Astrocyte of the cerebellum (primary cell): ENCODE results near the gene C2orf72.

Experiments
- DNase-seq: peaks from one replicate; pipeline ENCODE4 v3.0.0-alpha.2; 2011; ENCODE audit warnings: low read depth
- H3K4me3 ChIP-seq: 2 replicates; pipeline ENCODE4 v1.5.1; 2011; ENCODE audit warnings: mild to moderate bottlenecking, low read depth, low read length, moderate library complexity
- CTCF ChIP-seq: IDR thresholded peaks from 2 replicates; pipeline ENCODE4 v1.5.1; 2012; ENCODE audit warnings: low read length, low read depth, moderate library complexity, mild to moderate bottlenecking; ENCODE audit errors: missing control alignments
- in situ Hi-C: cut with HindIII; loops from 2 replicates; pipeline ENCODE4 v1.10.0; 2017; ENCODE audit warnings: low sequenced_read_pairs

The C2orf72 gene

GRCh38 chr2:231037202-231037730, at the start of gene C2orf72:
Gene C2orf72 (plus strand): TSS chr2:231037523. CDS start chr2:231037566, 43 bp downstream.
- no peak within 1 kb of the TSS for H3K4me3 ChIP-seq
- no peak for DNase-seq
- in situ Hi-C loops = no loop called here

GRCh38 chr2:230989731-230990130, 47.6 kb upstream of the C2orf72 start:
- no peak overlapping the region for H3K4me3 ChIP-seq
- no peak for TF ChIP-seq CTCF
- DNase-seq = no peak
- in situ Hi-C loops = no loop called here

More at GRCh38 chr2:231037202-231037730, at the start of gene C2orf72:
- TF ChIP-seq CTCF = no peak

- H3K4me3 ChIP-seq = no peak overlapping the region
- DNase-seq = no peak
- no peak for TF ChIP-seq CTCF
- in situ Hi-C loops = no loop called here
These were observed 47.0 kb upstream of the C2orf72 start for GRCh38 chr2:230990131-230990898.

- H3K4me3 ChIP-seq = no peak overlapping the region
- TF ChIP-seq CTCF = no peak
- no peak for DNase-seq
- in situ Hi-C loops = no loop called here
These were observed 46.5 kb upstream of the C2orf72 start for GRCh38 chr2:230990899-230991150.

GRCh38 chr2:230991598-230991997, 45.7 kb upstream of the C2orf72 start:
- H3K4me3 ChIP-seq = no peak overlapping the region
- DNase-seq = no peak
- in situ Hi-C loops = no loop called here
- TF ChIP-seq CTCF = no peak

GRCh38 chr2:230995821-230996220, 41.5 kb upstream of the C2orf72 start, which contains the start of gene SPATA3:
Gene SPATA3 (plus strand): TSS chr2:230996121. CDS start chr2:230996234, 113 bp downstream.
- in situ Hi-C loops = no loop called here
- no peak for DNase-seq
- H3K4me3 ChIP-seq = no peak within 1 kb of the TSS
- TF ChIP-seq CTCF = no peak
